HepG2 (cell line): ENCODE measurements around the gene PELI1.

Experiments
- ATF2 ChIP-seq: sonication (generic); formaldehyde crosslinking; IDR thresholded peaks from 2 replicates; pipeline ENCODE4 v1.4.0; 2020; ENCODE audit warnings: missing genetic modification reagents
- EP300 ChIP-seq, 3 experiments: sonication (generic) in 1 of 3; formaldehyde crosslinking in 1 of 3; IDR thresholded peaks; 2 replicates each; pipeline versions ENCODE4 v1.5.1 to v1.6.1; 2011 to 2020; ENCODE audit warnings: low read depth in 2 of 3, low read length in 2 of 3, borderline replicate concordance in 1 of 3, improper control_type of control experiment in 1 of 3, mild to moderate bottlenecking in 1 of 3, missing genetic modification reagents in 1 of 3, moderate library complexity in 1 of 3
- KLF16 ChIP-seq, 2 experiments: sonication (generic) in 1 of 2; formaldehyde crosslinking in 1 of 2; IDR thresholded peaks; 2 replicates each; pipeline versions ENCODE4 v1.6.1 to v1.8.0; 2016 to 2023; ENCODE audit warnings: missing genetic modification reagents in 2 of 2, missing compliant biosample characterization in 1 of 2
- TCF12 ChIP-seq, 2 experiments: fragments of 450-650 bp in 1 of 2; sonication (generic) in 1 of 2; formaldehyde crosslinking in 1 of 2; IDR thresholded peaks; 2 replicates each; pipeline versions ENCODE4 v1.6.1 to v1.8.0; 2017 to 2022; ENCODE audit warnings: antibody characterized with exemption in 1 of 2, mild to moderate bottlenecking in 1 of 2, missing genetic modification reagents in 1 of 2, moderate library complexity in 1 of 2
- TCF7L2 ChIP-seq: IDR thresholded peaks from 2 replicates; pipeline ENCODE4 v1.6.1; 2011; ENCODE audit warnings: mild to moderate bottlenecking, low read depth, low read length, moderate library complexity
- ZBTB33 ChIP-seq: sonication (generic); formaldehyde crosslinking; IDR thresholded peaks from 2 replicates; pipeline ENCODE4 v1.4.0; 2020; ENCODE audit warnings: missing genetic modification reagents
- TF ChIP-seq, protein P1 (sequence below), 2 experiments: IDR thresholded peaks; 2 replicates each; pipeline ENCODE4 v1.6.1; 2011 to 2012; ENCODE audit warnings: low read length in 2 of 2, borderline replicate concordance in 1 of 2, low read depth in 1 of 2, mild to moderate bottlenecking in 1 of 2, moderate library complexity in 1 of 2
- TF ChIP-seq, protein P2 (sequence below), 2 experiments: sonication (generic) in 1 of 2; formaldehyde crosslinking in 1 of 2; IDR thresholded peaks; 2 replicates each; pipeline versions ENCODE4 v1.4.0 to v1.6.1; 2018 to 2020; ENCODE audit warnings: missing genetic modification reagents in 2 of 2, borderline replicate concordance in 1 of 2, low read depth in 1 of 2, mild to moderate bottlenecking in 1 of 2, missing biosample characterization in 1 of 2

DNA sequence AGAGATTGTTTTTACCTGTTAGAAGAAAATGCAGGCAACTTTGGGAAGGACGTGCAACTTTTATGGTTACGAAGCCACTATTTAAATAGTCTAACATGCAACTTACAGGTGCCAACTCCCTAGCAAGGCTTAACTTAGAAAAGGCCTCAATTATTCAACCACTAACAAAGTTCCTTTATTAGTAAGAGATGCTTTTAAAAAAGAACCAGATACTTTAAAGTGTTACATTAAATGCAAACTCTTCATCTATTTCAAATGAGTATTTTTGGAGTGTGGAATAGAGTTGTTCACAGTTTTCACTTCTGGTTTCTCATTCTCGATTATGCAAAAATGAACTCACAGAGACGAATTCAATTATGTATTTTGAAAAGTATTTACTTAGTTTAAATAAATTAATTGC, 51.7 kb downstream of the PELI1 start:
- TF ChIP-seq ZBTB33 (CRISPR knock-in tag) (no peak), EP300 (IDR thresholded peaks at IDR 0.05; ENCODE audit: low read depth in 2 of 2, low read length in 2 of 2) (no peak), EP300 (CRISPR knock-in tag; IDR thresholded peaks at IDR 0.05; ENCODE audit: borderline replicate concordance) (no peak), KLF16 (CRISPR knock-in tag; IDR thresholded peaks at IDR 0.05) (no peak), TCF12 (IDR thresholded peaks at IDR 0.05) (no peak), TCF12 (CRISPR knock-in tag; IDR thresholded peaks at IDR 0.05) (no peak), ATF2 (no peak), TCF7L2 (no peak)
- TF ChIP-seq, protein P1, sequence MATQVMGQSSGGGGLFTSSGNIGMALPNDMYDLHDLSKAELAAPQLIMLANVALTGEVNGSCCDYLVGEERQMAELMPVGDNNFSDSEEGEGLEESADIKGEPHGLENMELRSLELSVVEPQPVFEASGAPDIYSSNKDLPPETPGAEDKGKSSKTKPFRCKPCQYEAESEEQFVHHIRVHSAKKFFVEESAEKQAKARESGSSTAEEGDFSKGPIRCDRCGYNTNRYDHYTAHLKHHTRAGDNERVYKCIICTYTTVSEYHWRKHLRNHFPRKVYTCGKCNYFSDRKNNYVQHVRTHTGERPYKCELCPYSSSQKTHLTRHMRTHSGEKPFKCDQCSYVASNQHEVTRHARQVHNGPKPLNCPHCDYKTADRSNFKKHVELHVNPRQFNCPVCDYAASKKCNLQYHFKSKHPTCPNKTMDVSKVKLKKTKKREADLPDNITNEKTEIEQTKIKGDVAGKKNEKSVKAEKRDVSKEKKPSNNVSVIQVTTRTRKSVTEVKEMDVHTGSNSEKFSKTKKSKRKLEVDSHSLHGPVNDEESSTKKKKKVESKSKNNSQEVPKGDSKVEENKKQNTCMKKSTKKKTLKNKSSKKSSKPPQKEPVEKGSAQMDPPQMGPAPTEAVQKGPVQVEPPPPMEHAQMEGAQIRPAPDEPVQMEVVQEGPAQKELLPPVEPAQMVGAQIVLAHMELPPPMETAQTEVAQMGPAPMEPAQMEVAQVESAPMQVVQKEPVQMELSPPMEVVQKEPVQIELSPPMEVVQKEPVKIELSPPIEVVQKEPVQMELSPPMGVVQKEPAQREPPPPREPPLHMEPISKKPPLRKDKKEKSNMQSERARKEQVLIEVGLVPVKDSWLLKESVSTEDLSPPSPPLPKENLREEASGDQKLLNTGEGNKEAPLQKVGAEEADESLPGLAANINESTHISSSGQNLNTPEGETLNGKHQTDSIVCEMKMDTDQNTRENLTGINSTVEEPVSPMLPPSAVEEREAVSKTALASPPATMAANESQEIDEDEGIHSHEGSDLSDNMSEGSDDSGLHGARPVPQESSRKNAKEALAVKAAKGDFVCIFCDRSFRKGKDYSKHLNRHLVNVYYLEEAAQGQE (IDR thresholded peaks at IDR 0.05; ENCODE audit: borderline replicate concordance in 1 of 2, low read depth in 1 of 2, low read length in 2 of 2) = no peak
- TF ChIP-seq, protein P2, sequence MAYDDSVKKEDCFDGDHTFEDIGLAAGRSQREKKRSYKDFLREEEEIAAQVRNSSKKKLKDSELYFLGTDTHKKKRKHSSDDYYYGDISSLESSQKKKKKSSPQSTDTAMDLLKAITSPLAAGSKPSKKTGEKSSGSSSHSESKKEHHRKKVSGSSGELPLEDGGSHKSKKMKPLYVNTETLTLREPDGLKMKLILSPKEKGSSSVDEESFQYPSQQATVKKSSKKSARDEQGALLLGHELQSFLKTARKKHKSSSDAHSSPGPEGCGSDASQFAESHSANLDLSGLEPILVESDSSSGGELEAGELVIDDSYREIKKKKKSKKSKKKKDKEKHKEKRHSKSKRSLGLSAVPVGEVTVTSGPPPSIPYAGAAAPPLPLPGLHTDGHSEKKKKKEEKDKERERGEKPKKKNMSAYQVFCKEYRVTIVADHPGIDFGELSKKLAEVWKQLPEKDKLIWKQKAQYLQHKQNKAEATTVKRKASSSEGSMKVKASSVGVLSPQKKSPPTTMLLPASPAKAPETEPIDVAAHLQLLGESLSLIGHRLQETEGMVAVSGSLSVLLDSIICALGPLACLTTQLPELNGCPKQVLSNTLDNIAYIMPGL (CRISPR knock-in tag; IDR thresholded peaks at IDR 0.05; ENCODE audit: borderline replicate concordance in 1 of 2, low read depth in 1 of 2) = no peak
